Measurements from ENCODE around the gene INSR. TPM values are rescaled to one million over a fixed set of nuclear protein-coding genes. Genes with fewer than 3 reads are reported as not detected.

The INSR gene
- total and polyA plus RNA-seq, 5 donors from 2014 or later = 0.02 to 0.44 (median 0.10) TPM; not detected in 2

DNA sequence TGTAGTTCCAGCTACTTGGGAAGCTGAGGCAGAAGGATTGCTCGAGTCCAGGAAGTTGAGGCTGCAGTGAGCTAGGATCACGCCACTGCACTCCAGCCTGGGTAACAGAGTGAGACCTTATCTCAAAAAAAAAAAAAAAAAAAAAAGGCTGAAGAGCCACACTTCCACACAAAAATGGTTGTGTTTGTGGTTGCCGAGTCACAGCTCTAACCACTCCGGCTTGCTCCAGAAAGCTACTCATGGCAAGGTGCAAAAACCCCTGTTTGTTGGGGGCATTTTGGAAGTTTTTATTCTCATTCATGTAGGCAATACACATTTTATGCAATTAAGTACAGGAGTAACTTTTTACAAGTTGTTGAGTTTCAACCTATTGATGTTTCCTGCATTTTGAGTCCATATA lies 93.5 kb downstream of the INSR start:
- Histone ChIP-seq H3K27me3 (ENCODE audit: control insufficient read depth, insufficient read depth, low read length) (peaks cover 3% of the 10 kb centered on the region), H3K36me3 (ENCODE audit: control insufficient read depth, insufficient read depth, low read length) (no peaks in the 10 kb centered on the region), H3K27ac (ENCODE audit: insufficient read depth, low read length, poor library complexity, severe bottlenecking) (no peak overlapping the region), H3K4me1 (ENCODE audit: control insufficient read depth, insufficient read depth, low read length, poor library complexity, severe bottlenecking) (peaks cover 17% of the 10 kb centered on the region), H3K9me3 (ENCODE audit: control insufficient read depth in 2 of 2, low read length in 2 of 2) (no peaks in the 10 kb centered on the region), H3K4me3 (ENCODE audit: low read depth, low read length) (no peak overlapping the region)
- ATAC-seq (ENCODE audit: low read depth in 2 of 2) = no peak
- Mint-ChIP-seq H3K4me3 (no peak overlapping the region), H3K27ac (no peak overlapping the region), H3K4me1 (peaks cover 5 to 13% (median 7%) of the 10 kb centered on the region in 4 donors), H3K9me3 (peaks cover 0 to 3% (median 0%) of the 10 kb centered on the region in 7 donors), H3K36me3 (no peaks in the 10 kb centered on the region), H3K27me3 (peaks cover 29% of the 10 kb centered on the region)
- no peak for DNase-seq

- H3K27me3 ChIP-seq (ENCODE audit: control insufficient read depth, insufficient read depth, low read length) = peaks cover 3% of the 10 kb centered on the region
- Mint-ChIP-seq H3K27ac (peak overlapping the region in 1 of 3 donors; percentile 32), H3K4me3 (peak overlapping the region in 2 of 4 donors; percentile 48 to 72), H3K9me3 (peaks cover 0 to 3% (median 0%) of the 10 kb centered on the region in 7 donors), H3K27me3 (peaks cover 29% of the 10 kb centered on the region), H3K4me1 (peaks cover 5 to 13% (median 7%) of the 10 kb centered on the region in 4 donors), H3K36me3 (no peaks in the 10 kb centered on the region)
- no peaks in the 10 kb centered on the region for H3K9me3 ChIP-seq (ENCODE audit: control insufficient read depth in 2 of 2, low read length in 2 of 2)
- H3K4me3 ChIP-seq (ENCODE audit: low read depth, low read length) = no peak overlapping the region
- no peaks in the 10 kb centered on the region for H3K36me3 ChIP-seq (ENCODE audit: control insufficient read depth, insufficient read depth, low read length)
- no peak for ATAC-seq (ENCODE audit: low read depth in 2 of 2)
- no peak for DNase-seq
- peaks cover 17% of the 10 kb centered on the region for H3K4me1 ChIP-seq (ENCODE audit: control insufficient read depth, insufficient read depth, low read length, poor library complexity, severe bottlenecking)
- H3K27ac ChIP-seq (ENCODE audit: insufficient read depth, low read length, poor library complexity, severe bottlenecking) = no peak overlapping the region
Measured at GRCh38 chr19:7199613-7200533, 94.3 kb downstream of the INSR start.

- Histone ChIP-seq H3K27me3 (ENCODE audit: control insufficient read depth, insufficient read depth, low read length) (peaks cover 3% of the 10 kb centered on the region), H3K4me1 (ENCODE audit: control insufficient read depth, insufficient read depth, low read length, poor library complexity, severe bottlenecking) (peaks cover 17% of the 10 kb centered on the region), H3K36me3 (ENCODE audit: control insufficient read depth, insufficient read depth, low read length) (no peaks in the 10 kb centered on the region), H3K9me3 (ENCODE audit: control insufficient read depth in 2 of 2, low read length in 2 of 2) (no peaks in the 10 kb centered on the region), H3K4me3 (ENCODE audit: low read depth, low read length) (peak overlapping the region; percentile 55), H3K27ac (ENCODE audit: insufficient read depth, low read length, poor library complexity, severe bottlenecking) (peak overlapping the region; percentile 56)
- Mint-ChIP-seq H3K4me3 (peak overlapping the region; percentile 90 to 96 (median 93)), H3K9me3 (peaks cover 0 to 3% (median 0%) of the 10 kb centered on the region in 7 donors), H3K27me3 (peaks cover 37% of the 10 kb centered on the region), H3K4me1 (peaks cover 5 to 13% (median 7%) of the 10 kb centered on the region in 4 donors), H3K27ac (peak overlapping the region; percentile 91 to 97 (median 92)), H3K36me3 (no peaks in the 10 kb centered on the region)
- DNase-seq (peak; percentile 79 to 95 (median 91)), ATAC-seq (ENCODE audit: low read depth in 2 of 2) (peak; percentile 88 to 92)
Measured at GRCh38 chr19:7197760-7198696, 96.2 kb downstream of the INSR start.

DNA sequence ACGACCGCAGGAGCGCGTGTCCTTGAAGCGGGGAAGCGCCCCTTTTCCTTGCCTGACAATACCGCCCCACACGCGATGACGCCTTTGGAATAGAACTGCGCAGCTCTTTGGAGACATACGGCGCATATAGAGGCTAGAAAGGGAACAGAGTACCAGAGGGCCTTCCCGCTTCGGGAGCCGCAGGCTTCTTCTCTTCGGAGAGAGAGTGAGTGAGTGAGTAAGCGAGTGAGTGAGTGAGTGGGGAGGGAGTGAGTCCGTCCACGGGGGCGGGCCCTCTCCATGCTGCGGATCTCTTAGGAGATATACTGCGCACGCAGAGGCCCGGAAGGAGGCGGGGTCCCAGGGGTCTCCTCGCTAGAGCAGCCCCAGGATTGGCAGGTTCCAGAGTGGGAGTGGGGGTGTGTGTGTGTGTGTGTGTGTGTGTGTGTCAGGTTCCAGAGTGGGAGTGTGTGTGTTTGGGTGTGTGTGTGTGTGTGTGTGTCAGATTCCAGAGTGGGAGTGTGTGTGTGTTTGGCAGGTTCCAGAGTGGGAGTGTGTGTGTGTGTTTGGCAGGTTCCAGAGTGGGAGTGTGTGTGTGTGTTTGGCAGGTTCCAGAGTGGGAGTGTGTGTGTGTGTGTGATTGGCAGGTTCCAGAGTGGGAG lies 97.0 kb downstream of the INSR start:
- peaks cover 6 to 18% (median 12%) of the 10 kb centered on the region in 4 donors for H3K4me1 Mint-ChIP-seq
- peak; percentile 63 to 70 for ATAC-seq (ENCODE audit: low read depth in 2 of 2)
- Histone ChIP-seq H3K9me3 (ENCODE audit: control insufficient read depth in 2 of 2, low read length in 2 of 2) (no peaks in the 10 kb centered on the region), H3K4me3 (ENCODE audit: low read depth, low read length) (peak overlapping the region; percentile 55), H3K27me3 (ENCODE audit: control insufficient read depth, insufficient read depth, low read length) (peaks cover 3% of the 10 kb centered on the region), H3K36me3 (ENCODE audit: control insufficient read depth, insufficient read depth, low read length) (no peaks in the 10 kb centered on the region), H3K4me1 (ENCODE audit: control insufficient read depth, insufficient read depth, low read length, poor library complexity, severe bottlenecking) (peaks cover 22% of the 10 kb centered on the region), H3K27ac (ENCODE audit: insufficient read depth, low read length, poor library complexity, severe bottlenecking) (peak overlapping the region; percentile 56)
- H3K4me3 Mint-ChIP-seq = peak overlapping the region; percentile 90 to 96 (median 93)
- H3K36me3 Mint-ChIP-seq = no peaks in the 10 kb centered on the region
- peaks cover 38% of the 10 kb centered on the region for H3K27me3 Mint-ChIP-seq
- peak; percentile 70 to 86 (median 78) for DNase-seq
- H3K27ac Mint-ChIP-seq = peak overlapping the region; percentile 91 to 97 (median 92)
- H3K9me3 Mint-ChIP-seq = peaks cover 0 to 3% (median 0%) of the 10 kb centered on the region in 7 donors

- DNase-seq = no peak
- H3K27ac ChIP-seq (ENCODE audit: insufficient read depth, low read length, poor library complexity, severe bottlenecking) = no peak overlapping the region
- H3K27ac Mint-ChIP-seq = peak overlapping the region; percentile 91 to 97 (median 91)
- no peaks in the 10 kb centered on the region for H3K36me3 ChIP-seq (ENCODE audit: control insufficient read depth, insufficient read depth, low read length)
- peaks cover 6 to 23% (median 17%) of the 10 kb centered on the region in 4 donors for H3K4me1 Mint-ChIP-seq
- ATAC-seq (ENCODE audit: low read depth in 2 of 2) = no peak
- H3K27me3 Mint-ChIP-seq = peaks cover 33% of the 10 kb centered on the region
- peaks cover 3% of the 10 kb centered on the region for H3K27me3 ChIP-seq (ENCODE audit: control insufficient read depth, insufficient read depth, low read length)
- H3K9me3 ChIP-seq (ENCODE audit: control insufficient read depth in 2 of 2, low read length in 2 of 2) = no peaks in the 10 kb centered on the region
- H3K4me1 ChIP-seq (ENCODE audit: control insufficient read depth, insufficient read depth, low read length, poor library complexity, severe bottlenecking) = peaks cover 27% of the 10 kb centered on the region
- no peak overlapping the region for H3K4me3 ChIP-seq (ENCODE audit: low read depth, low read length)
- peak overlapping the region; percentile 90 to 96 (median 93) for H3K4me3 Mint-ChIP-seq
- no peaks in the 10 kb centered on the region for H3K36me3 Mint-ChIP-seq
- H3K9me3 Mint-ChIP-seq = peaks cover 0 to 3% (median 0%) of the 10 kb centered on the region in 7 donors
Measured at GRCh38 chr19:7196763-7197118, 97.5 kb downstream of the INSR start.

GRCh38 chr19:7195046-7195445 lies 99.2 kb downstream of the INSR start:
- Mint-ChIP-seq H3K4me3 (no peak overlapping the region), H3K27me3 (peaks cover 30% of the 10 kb centered on the region), H3K9me3 (peaks cover 0 to 3% (median 0%) of the 10 kb centered on the region in 7 donors), H3K27ac (no peak overlapping the region), H3K36me3 (no peaks in the 10 kb centered on the region), H3K4me1 (peaks cover 6 to 31% (median 20%) of the 10 kb centered on the region in 4 donors)
- no peaks in the 10 kb centered on the region for H3K36me3 ChIP-seq (ENCODE audit: control insufficient read depth, insufficient read depth, low read length)
- no peak overlapping the region for H3K27ac ChIP-seq (ENCODE audit: insufficient read depth, low read length, poor library complexity, severe bottlenecking)
- peaks cover 32% of the 10 kb centered on the region for H3K4me1 ChIP-seq (ENCODE audit: control insufficient read depth, insufficient read depth, low read length, poor library complexity, severe bottlenecking)
- H3K9me3 ChIP-seq (ENCODE audit: control insufficient read depth in 2 of 2, low read length in 2 of 2) = no peaks in the 10 kb centered on the region
- H3K4me3 ChIP-seq (ENCODE audit: low read depth, low read length) = no peak overlapping the region
- no peak for ATAC-seq (ENCODE audit: low read depth in 2 of 2)
- H3K27me3 ChIP-seq (ENCODE audit: control insufficient read depth, insufficient read depth, low read length) = peaks cover 3% of the 10 kb centered on the region
- no peak for DNase-seq

GRCh38 chr19:7194566-7194965 lies 99.6 kb downstream of the INSR start:
- no peaks in the 10 kb centered on the region for H3K9me3 ChIP-seq (ENCODE audit: control insufficient read depth in 2 of 2, low read length in 2 of 2)
- Mint-ChIP-seq H3K4me1 (peaks cover 6 to 31% (median 20%) of the 10 kb centered on the region in 4 donors), H3K9me3 (peaks cover 0 to 2% (median 0%) of the 10 kb centered on the region in 7 donors), H3K36me3 (no peaks in the 10 kb centered on the region), H3K4me3 (no peak overlapping the region), H3K27ac (peak overlapping the region in 1 of 3 donors; percentile 52), H3K27me3 (peaks cover 28% of the 10 kb centered on the region)
- H3K36me3 ChIP-seq (ENCODE audit: control insufficient read depth, insufficient read depth, low read length) = no peaks in the 10 kb centered on the region
- peaks cover 3% of the 10 kb centered on the region for H3K27me3 ChIP-seq (ENCODE audit: control insufficient read depth, insufficient read depth, low read length)
- H3K4me1 ChIP-seq (ENCODE audit: control insufficient read depth, insufficient read depth, low read length, poor library complexity, severe bottlenecking) = peaks cover 32% of the 10 kb centered on the region
- H3K4me3 ChIP-seq (ENCODE audit: low read depth, low read length) = no peak overlapping the region
- DNase-seq (no peak), ATAC-seq (ENCODE audit: low read depth in 2 of 2) (no peak)
- H3K27ac ChIP-seq (ENCODE audit: insufficient read depth, low read length, poor library complexity, severe bottlenecking) = no peak overlapping the region
